ENCODE results near the gene PLAU. TPM values are rescaled to one million over a fixed set of nuclear protein-coding genes. Genes with fewer than 3 reads are reported as not detected.

Gene PLAU
- total RNA-seq, 1 experiment from 2014 or later, result 15.0 TPM

- DNase-seq (ENCODE audit: low spot score) (no peak), ATAC-seq (no peak)
- H3K27ac Mint-ChIP-seq, result no peak overlapping the region
- no peak for TF ChIP-seq PRDM15 (CRISPR knock-in tag; IDR thresholded peaks at IDR 0.05)
- no peak for TF ChIP-seq FOXJ3 (CRISPR knock-in tag; IDR thresholded peaks at IDR 0.05; ENCODE audit: borderline replicate concordance)
- no peak for TF ChIP-seq RELA (CRISPR knock-in tag; IDR thresholded peaks at IDR 0.05; ENCODE audit: borderline replicate concordance)
- TF ChIP-seq AFF4 (CRISPR knock-in tag; IDR thresholded peaks at IDR 0.05; ENCODE audit: borderline replicate concordance), result no peak
- TF ChIP-seq FOXP1 (CRISPR knock-in tag; IDR thresholded peaks at IDR 0.05; ENCODE audit: borderline replicate concordance), result no peak
- no peak for TF ChIP-seq USF1 (CRISPR knock-in tag; IDR thresholded peaks at IDR 0.05)
- no peak for TF ChIP-seq OVOL2 (CRISPR knock-in tag; IDR thresholded peaks at IDR 0.05; ENCODE audit: borderline replicate concordance)
- TF ChIP-seq JAZF1 (CRISPR knock-in tag; IDR thresholded peaks at IDR 0.05), result no peak
- no peak for TF ChIP-seq SP1 (CRISPR knock-in tag; conservative IDR thresholded peaks at IDR 0.05)
- no peak for TF ChIP-seq STAT6 (CRISPR knock-in tag; conservative IDR thresholded peaks at IDR 0.05; ENCODE audit: low read depth)
- TF ChIP-seq IRF1 (CRISPR knock-in tag; IDR thresholded peaks at IDR 0.05), result no peak
- no peak for TF ChIP-seq MAX (CRISPR knock-in tag; IDR thresholded peaks at IDR 0.05)
- TF ChIP-seq AR (CRISPR knock-in tag; IDR thresholded peaks at IDR 0.05), result no peak
- CTCF ChIA-PET, result interaction anchor here (0.6 to 2.6 kb wide), 8 partner anchors 8 to 951 kb away, joined by 3 to 10 read pairs (median 4); partner anchors contain the start of gene KAT6B
- POLR2A ChIA-PET, result interaction anchor here (0.6 kb wide), 2 partner anchors 30 to 127 kb away, joined by 3 to 4 read pairs; no protein-coding TSS in a partner anchor
- H3K27me3 Mint-ChIP-seq (ENCODE audit: low read depth), result no peaks in the 10 kb centered on the region; the same call in 1 of the 2 replicates
- H3K4me1 Mint-ChIP-seq, result peaks cover 36% of the 10 kb centered on the region
- H3K9me3 Mint-ChIP-seq, result no peaks in the 10 kb centered on the region
- peaks cover 17% of the 10 kb centered on the region for H3K36me3 Mint-ChIP-seq
- H3K4me3 Mint-ChIP-seq, result peak overlapping the region; percentile 73
Measured at GRCh38 chr10:73875139-73875475, 35.8 kb upstream of the PLAU start.

All from WTC11 (cell line).